ENCODE results near the gene SDCBP2. TPM values are rescaled to one million over a fixed set of nuclear protein-coding genes. Genes with fewer than 3 reads are reported as not detected.

Gene SDCBP2
- total and polyA plus RNA-seq, 2 experiments from 2014 or later, result 3.2 to 5.3 TPM

GRCh38 chr20:1346315-1346969 is 17.5 kb upstream of the SDCBP2 start:
- Histone ChIP-seq H3K9me2 (ENCODE audit: insufficient read depth) (peaks cover 6% of the 10 kb centered on the region; the same call in 1 of the 2 replicates), H3K4me2 (no peak overlapping the region), H3K79me2 (replicated peaks; ENCODE audit: insufficient read depth) (no peaks in the 10 kb centered on the region), H3K4me1 (ENCODE audit: insufficient read depth) (no peaks in the 10 kb centered on the region), H4K20me1 (replicated peaks; ENCODE audit: insufficient read depth) (peaks cover 3% of the 10 kb centered on the region), H3K36me3 (ENCODE audit: insufficient read depth) (no peaks in the 10 kb centered on the region), H3F3A (replicated peaks; ENCODE audit: low read depth) (no peaks in the 10 kb centered on the region), H3K27me3 (ENCODE audit: insufficient read depth) (no peaks in the 10 kb centered on the region), H3K27ac (ENCODE audit: low read depth) (no peak overlapping the region), H3K4me3 (no peak overlapping the region), H2AFZ (no peak overlapping the region)
- Mint-ChIP-seq H3K4me3 (no peak overlapping the region), H3K4me1 (no peaks in the 10 kb centered on the region), H3K36me3 (ENCODE audit: low read depth) (peaks cover 17% of the 10 kb centered on the region; the same call in 2 of the 3 replicates), H3K27ac (no peak overlapping the region), H3K27me3 (ENCODE audit: insufficient read depth, low read depth, poor library complexity) (peaks cover 3% of the 10 kb centered on the region), H3K9me3 (peaks cover 14% of the 10 kb centered on the region; the same call in 2 of the 3 replicates)
- TF ChIP-seq CREB1 (CRISPR knock-in tag; IDR thresholded peaks at IDR 0.05; ENCODE audit: low read depth), result no peak
- no peak for TF ChIP-seq EZH2 (IDR thresholded peaks at IDR 0.05; ENCODE audit: low read depth, unreplicated experiment)
- TF ChIP-seq ETS1 (IDR thresholded peaks at IDR 0.05), result no peak
- TF ChIP-seq CTCF (conservative IDR thresholded peaks at IDR 0.05; ENCODE audit: low read depth in 2 of 2), result no peak
- TF ChIP-seq NANOG (IDR thresholded peaks at IDR 0.05; ENCODE audit: borderline replicate concordance), result no peak
- no peak for TF ChIP-seq ZNF462 (CRISPR knock-in tag; IDR thresholded peaks at IDR 0.05)
- TF ChIP-seq POLR2AphosphoS5 (IDR thresholded peaks at IDR 0.05; ENCODE audit: low read depth), result no peak
- DNase-seq (ENCODE audit: low spot score), result no peak
- ATAC-seq, result no peak

Data from GM23338 (cell line).